ENCODE results near the gene SLC30A9. TPM values are rescaled to one million over a fixed set of nuclear protein-coding genes. Genes with fewer than 3 reads are reported as not detected.

The SLC30A9 gene
- polyA plus RNA-seq, 1 of the 3 experiments (the other 2 are of a cell fraction): 34.2 TPM

- no peak for TF ChIP-seq PBX3 (IDR thresholded peaks at IDR 0.05)
These were observed 93.5 kb downstream of the SLC30A9 start (continued) for GRCh38 chr4:42083816-42084215.

- Histone ChIP-seq H2AFZ (ENCODE audit: low read depth) (no peak overlapping the region), H3K4me1 (ENCODE audit: control insufficient read depth in 1 of 2, insufficient read depth in 2 of 2, low read depth in 1 of 2, low read length in 1 of 2) (peaks cover 0 to 2% of the 10 kb centered on the region in 2 experiments; a peak in 1 of 4 replicates), H3K79me2 (ENCODE audit: insufficient read depth) (no peaks in the 10 kb centered on the region), H3K4me3 (ENCODE audit: low read depth in 2 of 2, low read length in 1 of 2) (no peak overlapping the region), H3K36me3 (replicated peaks in 1 of 2; ENCODE audit: control insufficient read depth in 1 of 2, insufficient read depth in 2 of 2, low read length in 1 of 2) (peaks cover 17 to 20% of the 10 kb centered on the region in 2 experiments), H3K27ac (ENCODE audit: low read depth in 2 of 2, low read length in 1 of 2) (no peak overlapping the region), H3K27me3 (ENCODE audit: insufficient read depth) (no peaks in the 10 kb centered on the region), H3F3A (replicated peaks; ENCODE audit: insufficient read depth) (no peaks in the 10 kb centered on the region), H3K9me2 (no peaks in the 10 kb centered on the region), H4K20me1 (ENCODE audit: insufficient read depth) (no peaks in the 10 kb centered on the region), H3K9me3 (no peaks in the 10 kb centered on the region), H3K4me2 (no peak overlapping the region), H3K9ac (no peak overlapping the region)
- TF ChIP-seq POLR2AphosphoS5 (IDR thresholded peaks at IDR 0.05; ENCODE audit: low read depth, low read length): no peak
- no peak for TF ChIP-seq RXRA (IDR thresholded peaks at IDR 0.05; ENCODE audit: borderline replicate concordance, low read depth)
- no peak for TF ChIP-seq IRF3 (IDR thresholded peaks at IDR 0.05; ENCODE audit: low read depth, low read length)
- no peak for TF ChIP-seq RAD21 (IDR thresholded peaks at IDR 0.05; ENCODE audit: low read length)
- TF ChIP-seq, protein P1, sequence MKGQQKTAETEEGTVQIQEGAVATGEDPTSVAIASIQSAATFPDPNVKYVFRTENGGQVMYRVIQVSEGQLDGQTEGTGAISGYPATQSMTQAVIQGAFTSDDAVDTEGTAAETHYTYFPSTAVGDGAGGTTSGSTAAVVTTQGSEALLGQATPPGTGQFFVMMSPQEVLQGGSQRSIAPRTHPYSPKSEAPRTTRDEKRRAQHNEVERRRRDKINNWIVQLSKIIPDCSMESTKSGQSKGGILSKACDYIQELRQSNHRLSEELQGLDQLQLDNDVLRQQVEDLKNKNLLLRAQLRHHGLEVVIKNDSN (IDR thresholded peaks at IDR 0.05; ENCODE audit: borderline replicate concordance, low read depth): no peak
- TF ChIP-seq PBX3 (IDR thresholded peaks at IDR 0.05): no peak
- no peak for TF ChIP-seq FOXM1 (IDR thresholded peaks at IDR 0.05; ENCODE audit: low read depth)
- TF ChIP-seq ELF1 (IDR thresholded peaks at IDR 0.05): no peak
- TF ChIP-seq MXI1 (IDR thresholded peaks at IDR 0.05; ENCODE audit: low read depth, low read length): no peak
- no peak for TF ChIP-seq MAX (IDR thresholded peaks at IDR 0.05; ENCODE audit: low read depth)
- TF ChIP-seq JUND (IDR thresholded peaks at IDR 0.05): no peak
- no peak for TF ChIP-seq ZBTB33 (IDR thresholded peaks at IDR 0.05; ENCODE audit: borderline replicate concordance, low read depth)
- TF ChIP-seq FOXJ3 (CRISPR knock-in tag; IDR thresholded peaks at IDR 0.05): no peak
- TF ChIP-seq CHD2 (IDR thresholded peaks at IDR 0.05; ENCODE audit: low read length, partially characterized antibody): no peak
- TF ChIP-seq EZH2phosphoT487 (IDR thresholded peaks at IDR 0.05; ENCODE audit: borderline replicate concordance, low read depth): no peak
- TF ChIP-seq GATA2 (CRISPR knock-in tag; IDR thresholded peaks at IDR 0.05): no peak
- TF ChIP-seq SMC3 (IDR thresholded peaks at IDR 0.05; ENCODE audit: low read depth, low read length): no peak
- POLR2A ChIA-PET: no interaction called here
- CTCF ChIA-PET: no interaction called here
- WGBS (ENCODE audit: low lambda C conversion rate): 98% methylated on average over 6 of the region's 6 CpGs
- no peak for DNase-seq
These were observed 98.1 kb downstream of the SLC30A9 start for GRCh38 chr4:42088386-42088785.

Measured in SK-N-SH (cell line).